HG03097 (cell line): ENCODE data around the gene TBX15.

ENCODE experiments used
- ATAC-seq: cut with Tn5 transposase; IDR thresholded peaks from one replicate; pipeline ENCODE4 v1.9.1; 2021; ENCODE audit not compliant: unreplicated experiment, low FRiP score

TBX15 gene

DNA sequence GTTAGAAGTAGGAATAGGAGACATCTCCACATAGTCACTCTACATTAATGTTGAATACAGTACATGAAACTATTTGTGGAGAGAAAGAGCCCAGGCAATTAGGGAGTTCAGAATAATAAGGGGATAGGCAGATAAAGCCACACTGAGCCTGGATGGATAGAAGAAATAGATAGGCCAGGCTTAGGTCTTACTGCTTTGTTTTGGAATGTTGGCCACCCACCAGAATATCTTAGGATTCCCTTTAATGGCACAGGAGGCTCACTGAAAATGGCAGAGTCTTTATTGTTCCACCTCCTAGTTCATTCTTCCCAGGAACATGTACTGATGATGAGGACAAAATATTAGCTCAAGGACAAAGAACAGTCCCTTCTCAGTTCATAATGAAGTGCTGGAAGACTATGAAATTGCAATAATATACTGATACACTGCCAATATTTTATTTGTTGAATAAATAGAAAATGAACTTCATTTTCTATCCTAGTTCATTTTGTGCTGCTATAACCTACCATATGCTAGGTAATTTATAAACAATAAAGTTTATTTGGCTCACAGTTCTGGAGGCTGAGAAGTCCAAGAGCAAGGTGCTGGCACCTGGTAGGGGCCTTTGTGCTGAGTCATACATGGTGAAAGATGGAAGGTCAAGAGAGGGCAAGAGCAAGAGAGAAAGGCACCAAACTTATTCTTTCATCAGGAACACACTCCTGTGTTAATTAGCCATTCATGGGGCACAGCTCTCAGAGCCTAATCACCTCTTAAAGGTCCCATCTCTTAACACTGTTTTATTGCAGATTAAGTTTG lies 87.3 kb downstream of the TBX15 start:
- ATAC-seq, result no peak

DNA sequence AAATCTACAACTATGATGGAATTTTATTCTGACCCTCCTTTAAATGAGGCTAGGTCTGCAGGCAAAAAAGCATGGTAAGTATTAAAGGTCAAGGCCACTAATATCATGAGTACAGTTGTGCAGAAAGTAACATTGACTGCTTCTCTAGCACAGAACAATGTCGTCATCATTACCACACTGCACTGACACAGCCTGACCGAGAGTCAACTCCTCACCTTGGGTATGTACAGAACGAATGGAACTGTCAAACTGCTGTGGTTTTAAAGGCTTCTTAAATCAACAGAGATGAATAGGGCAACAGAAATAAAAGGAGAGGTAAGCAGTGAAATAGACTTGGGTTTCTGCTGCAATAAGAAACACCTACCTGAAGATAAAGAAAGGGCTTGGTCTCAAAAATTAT lies 88.8 kb downstream of the TBX15 start:
- no peak for ATAC-seq

DNA sequence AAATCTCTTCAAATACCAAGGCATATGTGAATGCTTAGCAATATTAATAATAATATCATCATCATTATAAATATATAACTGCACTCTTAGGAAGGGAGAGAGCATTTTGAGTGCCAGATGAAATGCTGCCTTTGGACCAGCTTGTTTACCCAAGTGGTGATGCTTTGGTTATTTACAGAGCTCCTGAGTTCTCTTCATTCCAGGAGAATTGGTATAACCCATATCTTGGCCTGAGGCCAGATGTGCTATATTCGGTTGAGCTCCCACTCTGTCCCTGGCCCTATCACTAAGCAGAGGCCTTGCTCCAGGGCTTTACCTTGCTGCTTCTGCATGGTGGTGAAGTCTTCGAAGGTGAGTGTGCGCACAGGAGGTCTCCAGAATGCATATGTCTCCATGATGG lies 89.4 kb downstream of the TBX15 start:
- no peak for ATAC-seq

DNA sequence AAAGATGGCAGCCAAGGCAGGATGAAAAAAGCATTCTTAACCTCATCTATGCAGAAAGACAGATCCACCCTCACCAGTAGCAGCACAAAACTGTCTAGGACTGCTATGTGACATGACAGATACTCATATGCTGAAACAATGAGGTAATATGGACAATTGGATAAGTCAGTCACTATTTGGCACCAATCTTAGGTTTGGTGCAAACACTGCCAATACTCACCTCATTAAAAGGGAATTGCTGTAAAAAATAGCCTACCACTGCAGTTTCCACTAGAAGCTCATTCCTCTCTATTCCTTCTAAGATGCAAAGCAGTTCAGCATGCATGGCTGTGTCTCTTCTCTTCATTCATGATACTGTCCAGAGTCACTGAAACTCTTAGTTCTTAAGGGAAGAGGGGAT lies 91.7 kb downstream of the TBX15 start:
- no peak for ATAC-seq

DNA sequence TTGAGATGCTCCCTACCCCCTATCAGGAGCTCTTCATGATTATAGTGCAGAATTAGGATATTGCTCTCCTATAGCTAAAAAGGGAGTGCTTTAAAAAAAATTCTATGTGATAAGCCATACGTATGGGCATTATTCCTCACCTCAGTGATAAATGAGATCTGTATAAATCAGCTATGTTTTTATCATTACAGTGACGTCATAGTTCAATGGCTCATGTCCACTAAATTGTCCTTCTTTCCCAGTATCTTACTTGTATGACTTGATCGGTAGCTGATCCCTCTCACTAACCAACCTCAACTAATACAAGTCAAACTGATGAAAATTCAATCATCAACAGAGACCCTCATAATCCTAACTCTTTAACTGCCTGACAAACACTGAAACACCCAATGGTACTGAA lies 93.3 kb downstream of the TBX15 start:
- ATAC-seq, result no peak

DNA sequence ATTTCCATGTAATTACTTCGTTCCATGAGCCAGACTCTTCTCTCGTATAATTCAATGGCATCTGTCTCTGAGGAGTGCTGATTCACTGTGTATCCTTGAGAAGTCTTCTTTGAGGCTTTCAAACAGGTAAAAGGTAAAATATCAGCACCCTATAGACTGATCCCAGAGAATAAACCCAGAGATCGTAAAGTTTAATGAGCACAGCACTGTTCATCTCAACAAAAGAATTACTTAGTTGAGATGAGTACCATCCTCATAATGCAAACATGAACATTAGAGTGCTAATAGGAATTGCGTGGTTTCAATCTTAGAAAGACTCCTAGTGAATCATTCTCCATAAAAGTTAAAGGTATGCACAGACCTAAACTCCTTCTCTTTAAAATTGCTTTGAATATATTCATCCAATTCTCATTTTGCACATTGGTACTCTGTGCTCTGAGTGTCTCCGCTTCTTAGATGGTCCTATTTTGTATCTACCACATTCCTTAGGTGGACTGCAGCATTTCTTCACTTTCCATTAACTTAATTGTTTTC lies 97.2 kb downstream of the TBX15 start:
- no peak for ATAC-seq

DNA sequence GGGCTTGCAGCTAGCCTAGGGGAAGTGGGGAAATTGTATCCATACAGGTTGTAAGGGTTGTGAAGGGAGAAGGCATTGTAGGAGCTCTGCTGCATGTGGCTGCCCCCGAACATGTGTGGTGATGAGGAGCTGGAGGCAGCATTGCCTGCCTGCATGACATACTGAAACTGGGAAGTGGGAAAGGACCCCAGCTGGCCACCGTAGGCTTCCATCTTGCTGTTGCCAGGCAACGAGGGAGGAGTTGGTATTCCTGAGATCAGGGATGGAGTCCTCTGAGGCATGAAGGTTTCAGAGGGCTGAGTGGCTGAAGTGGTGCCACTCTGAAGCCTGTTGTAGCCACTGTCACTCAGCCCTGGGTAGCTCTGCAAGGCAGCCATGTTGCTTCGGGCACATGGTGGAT lies 103.2 kb downstream of the TBX15 start:
- ATAC-seq, result no peak

DNA sequence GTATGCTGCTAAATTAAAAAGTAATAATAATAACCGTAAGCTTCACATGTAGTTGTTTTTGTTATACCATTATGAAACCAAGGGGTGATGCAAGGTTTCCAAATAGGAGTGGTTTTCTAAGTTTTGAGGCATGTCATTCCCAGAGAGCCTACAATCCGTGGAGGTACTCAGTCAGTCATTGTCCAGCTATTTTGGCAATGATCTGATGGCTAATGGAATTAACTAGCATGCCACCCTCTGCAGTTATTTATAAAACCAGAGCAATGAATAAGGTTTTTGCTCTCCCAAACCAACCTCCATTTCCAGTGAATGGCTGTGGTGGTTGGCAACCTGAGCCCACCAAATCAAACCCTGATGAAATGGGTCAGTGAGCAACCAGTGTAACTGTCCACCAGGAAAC lies 106.4 kb downstream of the TBX15 start:
- ATAC-seq, result no peak

DNA sequence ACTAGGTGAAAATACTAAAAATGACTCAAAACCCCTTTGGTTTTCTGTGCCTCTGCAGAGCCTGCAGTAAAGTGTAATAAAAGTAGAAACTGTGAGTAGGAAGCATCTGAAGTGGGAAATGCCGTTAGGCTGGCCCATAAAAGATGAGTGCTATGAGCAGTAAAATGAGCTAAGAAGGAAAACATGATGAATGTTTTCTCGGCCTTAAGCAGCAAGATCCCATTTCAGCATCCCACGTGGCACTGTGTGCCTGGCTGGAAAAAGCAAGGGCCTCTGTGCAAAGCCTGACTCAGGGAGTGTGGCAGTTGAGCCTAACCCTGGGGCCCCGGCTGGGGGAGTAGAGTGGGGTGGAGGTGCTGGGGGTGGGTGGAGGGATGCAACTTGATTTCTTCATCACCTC lies 109.5 kb downstream of the TBX15 start:
- ATAC-seq, result no peak

DNA sequence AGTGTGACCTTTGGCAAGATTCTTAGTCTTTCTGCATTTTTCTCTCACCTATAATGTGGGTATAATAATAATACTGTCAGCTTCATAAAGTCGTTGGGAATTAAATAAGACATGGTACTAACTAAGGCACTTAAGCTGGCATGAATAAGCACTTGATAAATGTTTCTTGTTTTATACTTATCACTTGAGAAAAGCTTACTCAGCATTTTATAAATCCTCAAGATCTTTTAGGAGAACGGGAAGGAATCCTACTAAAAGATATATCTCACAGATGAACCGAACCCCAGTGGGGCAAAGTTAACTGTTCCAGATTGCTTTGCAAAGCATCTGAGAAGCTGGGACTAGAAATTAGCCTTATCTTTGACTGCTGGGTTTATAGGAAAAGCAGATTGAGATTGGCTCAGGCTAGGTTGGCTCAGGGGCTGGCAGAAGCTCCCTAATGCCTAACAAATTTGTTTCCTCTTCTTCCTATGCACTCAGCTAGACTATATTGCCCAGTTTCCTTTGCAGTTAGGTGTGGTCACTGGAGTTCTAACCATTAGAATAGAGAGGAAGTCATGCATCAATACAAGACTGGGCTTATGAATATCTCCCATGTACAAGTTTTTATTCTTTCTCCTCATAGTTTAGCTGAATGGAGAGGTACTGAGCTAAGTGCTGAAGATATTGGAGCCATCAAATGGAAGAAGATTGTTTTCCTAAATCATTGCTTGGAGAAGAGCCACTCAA lies 110.3 kb downstream of the TBX15 start:
- no peak for ATAC-seq

DNA sequence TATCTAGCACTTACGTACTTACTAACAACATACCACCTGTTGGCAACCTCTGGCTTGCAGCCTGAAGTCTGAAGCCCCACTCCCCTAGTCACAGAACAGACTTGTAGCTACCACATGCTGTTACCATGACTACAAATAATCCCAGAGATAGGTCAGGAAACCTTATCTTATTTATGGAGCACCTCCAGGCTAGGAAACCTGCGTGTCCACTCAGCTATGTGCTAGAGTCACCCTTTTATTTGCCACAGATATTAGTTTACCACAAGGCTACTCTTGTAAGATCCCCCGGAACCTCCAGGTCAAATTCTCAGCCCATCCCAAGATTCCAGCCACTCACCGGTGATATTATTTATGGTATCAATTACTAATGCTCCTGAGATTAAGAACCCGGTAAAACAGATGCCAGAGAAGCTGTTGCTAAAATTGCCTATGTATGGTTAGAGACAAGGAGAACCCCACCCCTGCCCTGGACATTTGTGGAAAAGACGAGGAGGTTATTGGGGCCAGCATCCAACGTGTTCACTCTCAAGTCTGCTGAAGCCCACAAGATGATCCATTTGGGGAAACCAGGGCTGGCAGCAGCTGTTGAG lies 116.5 kb downstream of the TBX15 start:
- ATAC-seq, result no peak

DNA sequence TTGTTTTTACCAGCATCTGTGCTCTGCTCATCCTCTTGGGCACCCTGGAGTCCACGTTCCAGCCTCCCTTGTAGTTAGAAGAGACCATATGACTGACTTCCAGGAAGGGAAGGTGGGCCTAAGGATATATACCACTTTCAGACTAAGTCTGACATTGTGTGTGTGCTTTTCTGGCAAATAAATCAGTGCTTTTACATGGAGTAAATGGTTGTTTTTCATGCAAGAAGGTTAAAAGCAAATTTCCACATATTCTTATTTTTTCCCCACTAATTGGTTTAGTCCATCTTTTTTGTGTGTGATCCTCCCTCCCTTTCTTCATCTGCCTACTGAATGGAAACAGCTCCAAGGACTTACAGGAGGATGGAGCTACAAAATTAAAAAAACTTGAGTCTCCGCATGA lies 119.8 kb downstream of the TBX15 start:
- ATAC-seq, result no peak

DNA sequence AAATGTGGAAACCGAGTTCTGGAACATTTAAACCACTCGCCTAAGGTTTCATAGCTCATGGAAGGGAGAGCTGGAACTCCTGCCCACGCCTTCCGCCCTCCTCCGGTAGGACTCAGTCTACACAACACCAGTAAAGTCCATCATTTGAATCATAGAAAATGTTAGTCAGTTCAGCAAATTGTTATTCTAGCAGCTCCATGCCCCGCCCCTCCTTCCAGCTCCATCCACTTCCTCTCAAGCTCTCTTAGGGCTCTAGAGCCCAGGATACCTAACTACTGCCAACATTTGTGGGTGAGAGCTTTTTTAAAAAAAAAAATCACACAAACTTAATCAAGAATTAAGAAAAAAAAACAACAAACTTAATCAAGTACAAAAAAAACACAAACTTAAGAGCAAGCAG lies 121.8 kb downstream of the TBX15 start:
- ATAC-seq, result no peak

DNA sequence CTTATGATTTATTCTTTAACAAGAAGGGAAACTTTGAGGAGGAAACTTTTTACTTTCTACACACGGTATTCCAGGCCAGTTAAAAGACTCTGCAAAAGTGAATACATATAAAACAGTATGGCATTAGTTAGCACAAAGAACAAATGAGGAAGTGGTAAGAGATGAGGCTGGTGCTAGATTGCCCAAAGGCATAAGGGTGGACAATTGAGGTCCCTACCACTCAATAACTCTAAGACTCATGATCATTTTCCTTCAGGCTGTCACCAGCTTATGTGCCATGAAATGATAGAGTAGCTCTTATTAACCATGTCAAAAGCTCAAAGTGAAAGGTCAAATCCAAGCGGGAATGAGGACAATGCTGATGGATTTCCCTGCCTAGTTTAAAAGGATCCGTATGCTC lies 124.5 kb downstream of the TBX15 start:
- no peak for ATAC-seq

DNA sequence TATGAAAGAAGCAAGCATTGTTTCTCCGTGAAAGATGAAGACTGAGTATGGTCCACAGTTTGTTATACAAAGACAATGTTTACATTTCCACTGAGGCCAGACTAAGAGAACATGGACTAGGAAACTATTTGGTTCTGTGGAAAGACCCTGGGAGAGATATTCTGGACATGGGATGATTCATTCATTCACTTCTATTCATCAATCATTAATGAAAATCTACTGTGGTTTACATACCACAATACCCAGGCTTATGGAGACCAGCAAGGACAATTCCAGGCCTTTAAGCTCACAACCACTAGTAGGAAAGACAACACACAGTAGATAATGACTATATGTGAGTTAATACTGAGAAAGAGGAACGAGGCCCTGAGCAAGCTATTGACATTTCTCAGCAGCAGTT lies 125.4 kb downstream of the TBX15 start:
- ATAC-seq, result no peak

DNA sequence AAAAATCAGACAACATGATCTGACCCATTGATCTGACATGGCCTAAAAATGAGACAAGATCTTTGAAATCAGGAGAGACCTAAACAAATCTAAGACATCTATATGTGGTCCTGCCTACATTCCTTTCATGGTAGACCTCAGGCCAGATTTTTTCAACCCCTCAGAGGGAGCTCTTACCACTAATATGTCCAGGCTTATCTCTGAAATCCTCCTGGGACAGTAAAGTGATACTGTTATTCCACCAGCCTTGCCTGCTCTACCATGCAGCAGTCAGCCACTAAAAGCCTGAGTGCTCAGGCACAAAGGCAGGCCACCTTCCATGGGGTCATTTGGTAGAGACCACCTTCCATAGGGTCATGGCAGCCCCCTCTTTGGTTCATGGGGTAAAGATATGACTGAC lies 126.9 kb downstream of the TBX15 start:
- no peak for ATAC-seq

DNA sequence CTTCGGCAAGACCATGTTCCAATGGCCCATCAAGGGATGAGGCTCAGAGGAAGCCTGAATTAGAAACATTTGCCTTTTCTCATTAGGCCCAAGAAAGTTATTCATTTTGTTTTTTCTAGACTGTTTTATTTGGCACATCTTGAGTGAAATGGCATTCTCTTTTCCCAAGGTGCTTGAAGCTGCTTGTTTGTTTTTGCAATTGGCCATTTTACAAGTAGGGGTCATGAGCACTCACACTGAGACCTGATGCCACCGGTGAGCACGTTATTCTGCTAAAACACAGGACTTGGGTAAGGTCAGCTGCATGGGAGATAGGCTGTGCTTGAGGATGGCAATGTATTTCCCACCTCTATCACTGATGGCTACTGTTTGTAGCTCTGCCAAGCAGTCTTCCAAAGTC lies 128.1 kb downstream of the TBX15 start:
- no peak for ATAC-seq

DNA sequence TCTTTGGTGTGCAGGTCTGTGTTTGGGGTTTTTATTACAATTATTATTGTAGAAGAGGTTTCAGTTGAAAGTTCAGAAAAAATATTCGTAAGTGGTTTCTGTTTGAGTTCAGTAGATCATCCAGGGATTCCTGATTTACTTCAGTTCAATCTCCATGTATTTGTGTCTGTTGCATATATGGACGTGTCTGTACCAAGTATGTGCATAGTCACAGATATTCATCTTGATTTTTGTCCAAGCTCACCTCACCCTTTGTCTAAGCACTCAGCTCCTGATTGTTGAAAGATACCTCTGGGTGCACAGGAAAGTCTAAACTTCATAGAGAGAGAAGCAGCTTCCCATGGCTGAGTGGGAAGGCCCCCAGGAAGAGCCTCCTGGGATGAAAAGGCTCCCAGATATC lies 141.7 kb downstream of the TBX15 start:
- ATAC-seq, result no peak

DNA sequence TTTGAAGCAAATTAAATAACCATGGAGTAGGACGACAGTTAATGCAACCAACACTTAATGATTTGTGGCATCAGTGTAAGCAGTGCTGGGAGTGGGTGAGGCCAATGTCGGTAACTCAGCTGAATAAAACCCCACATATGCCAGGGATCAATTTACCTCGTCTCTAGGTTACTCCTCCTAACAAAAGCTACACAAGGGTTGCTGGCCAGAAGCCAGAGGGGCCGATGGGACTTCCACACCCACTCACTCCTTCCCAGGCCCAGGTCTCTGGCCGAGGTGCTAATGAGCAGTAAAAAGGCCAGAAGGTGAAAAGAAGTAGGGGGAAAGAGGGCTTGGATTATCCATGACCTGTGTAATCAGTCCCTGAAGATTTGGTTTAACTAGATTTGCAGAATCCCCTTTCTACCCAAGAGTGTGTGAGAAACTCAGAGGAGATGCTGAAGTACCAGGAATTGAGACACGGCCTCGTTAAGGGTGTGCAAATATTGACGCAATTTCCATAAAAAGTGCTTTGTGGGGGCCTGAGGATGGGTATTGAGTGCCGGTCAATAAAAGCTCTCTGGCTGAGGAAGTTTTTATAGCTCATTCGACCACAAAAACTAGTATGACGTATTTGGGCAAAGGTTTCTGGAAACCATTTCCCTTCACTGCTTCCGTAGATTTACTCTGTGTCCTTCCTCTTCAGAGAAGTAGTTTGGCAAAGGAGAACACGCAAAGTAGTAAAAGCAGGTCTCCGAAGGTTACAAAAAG lies 145.5 kb downstream of the TBX15 start:
- no peak for ATAC-seq

DNA sequence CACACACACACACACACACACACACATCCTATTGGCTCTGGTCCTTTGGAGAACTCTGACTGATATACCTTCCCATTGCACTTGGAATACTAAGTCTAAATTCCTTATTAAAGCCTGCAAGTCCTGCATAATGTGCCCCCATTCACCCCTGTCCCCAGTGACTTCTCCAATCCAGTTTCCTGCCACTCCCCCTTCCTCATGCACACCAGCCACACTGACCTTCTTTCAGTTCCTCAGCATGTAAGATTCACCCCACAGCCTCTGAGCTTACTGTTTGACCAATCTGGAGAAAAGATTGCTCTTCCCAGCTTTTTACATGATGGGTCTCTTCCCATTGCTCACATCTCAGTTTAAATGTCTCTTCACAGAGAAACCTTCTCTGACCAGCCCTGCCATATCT lies 146.6 kb downstream of the TBX15 start:
- no peak for ATAC-seq
